Stimulated activated naive B cell treated with anti-CD40 and anti-IgM and Interleukin-4, amounts not matched to agents 10 μg/mL and 1 μg/mL and 100 μg/mL, for 72 hours (primary cell): Measurements from ENCODE around the gene COL10A1.

Experiments used
- ATAC-seq, 2 donors: fragments of 150-1000 bp; cut with Tn5 transposase; replicated peaks; 2 replicates each; pipeline ENCODE4 v1.10.0; 2021; ENCODE audit warnings: moderate library complexity in 1 of 2
- DNase-seq: peaks from one replicate; pipeline ENCODE4 v3.0.0; 2021
- H3K27ac Mint-ChIP-seq: one replicate; pipeline ENCODE4 v1.8.0; 2022; ENCODE audit warnings: mild to moderate bottlenecking, mixed read lengths
- H3K27me3 Mint-ChIP-seq, 2 donors: one replicate each; pipeline ENCODE4 v1.8.0; 2022; ENCODE audit warnings: mixed read lengths in 2 of 2
- H3K36me3 Mint-ChIP-seq, 2 donors: one replicate each; pipeline ENCODE4 v1.8.0; 2022; ENCODE audit warnings: mixed read lengths in 2 of 2, mild to moderate bottlenecking in 1 of 2
- H3K4me1 Mint-ChIP-seq, 2 donors: one replicate each; pipeline ENCODE4 v1.8.0; 2022; ENCODE audit warnings: mixed read lengths in 2 of 2, mild to moderate bottlenecking in 1 of 2
- H3K4me3 Mint-ChIP-seq, 2 donors: one replicate each; pipeline ENCODE4 v1.8.0; 2022; ENCODE audit warnings: mild to moderate bottlenecking in 2 of 2, mixed read lengths in 2 of 2, moderate library complexity in 1 of 2
- H3K9me3 Mint-ChIP-seq, 2 donors: one replicate each; pipeline ENCODE4 v1.8.0; 2022; ENCODE audit warnings: mixed read lengths in 2 of 2, mild to moderate bottlenecking in 1 of 2

Gene COL10A1

GRCh38 chr6:116084284-116084683, 41.6 kb downstream of the COL10A1 start:
- ATAC-seq (no peak), DNase-seq (no peak)
- Mint-ChIP-seq H3K9me3 (no peaks in the 10 kb centered on the region), H3K27ac (no peak overlapping the region), H3K4me1 (peaks cover 12 to 21% of the 10 kb centered on the region in 2 donors), H3K4me3 (no peak overlapping the region), H3K27me3 (peaks cover 11 to 22% of the 10 kb centered on the region in 2 donors), H3K36me3 (peaks cover 0 to 3% of the 10 kb centered on the region in 2 donors)

DNA sequence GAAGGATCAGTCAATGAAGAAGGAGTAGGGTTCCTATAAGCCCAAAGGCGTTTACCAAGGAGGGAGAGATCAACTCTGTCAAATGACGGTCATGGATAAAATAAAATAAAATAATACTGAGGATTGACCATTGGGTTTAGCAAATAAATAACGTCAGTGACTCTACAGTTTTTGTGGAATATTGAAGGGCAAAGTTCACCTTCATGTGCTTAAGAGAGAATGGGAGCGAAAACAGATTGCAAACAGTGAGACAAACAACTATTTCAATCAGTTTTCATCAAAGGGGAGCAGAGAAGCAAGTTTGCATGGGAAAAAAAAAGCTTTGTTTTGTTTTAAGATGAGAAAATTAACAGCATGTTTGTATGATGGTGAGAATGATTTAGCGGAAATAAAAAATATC, 42.9 kb downstream of the COL10A1 start:
- Mint-ChIP-seq H3K9me3 (no peaks in the 10 kb centered on the region), H3K4me3 (no peak overlapping the region), H3K4me1 (peaks cover 9 to 17% of the 10 kb centered on the region in 2 donors), H3K36me3 (no peaks in the 10 kb centered on the region), H3K27me3 (peaks cover 11 to 22% of the 10 kb centered on the region in 2 donors), H3K27ac (no peak overlapping the region)
- ATAC-seq (no peak), DNase-seq (no peak)

DNA sequence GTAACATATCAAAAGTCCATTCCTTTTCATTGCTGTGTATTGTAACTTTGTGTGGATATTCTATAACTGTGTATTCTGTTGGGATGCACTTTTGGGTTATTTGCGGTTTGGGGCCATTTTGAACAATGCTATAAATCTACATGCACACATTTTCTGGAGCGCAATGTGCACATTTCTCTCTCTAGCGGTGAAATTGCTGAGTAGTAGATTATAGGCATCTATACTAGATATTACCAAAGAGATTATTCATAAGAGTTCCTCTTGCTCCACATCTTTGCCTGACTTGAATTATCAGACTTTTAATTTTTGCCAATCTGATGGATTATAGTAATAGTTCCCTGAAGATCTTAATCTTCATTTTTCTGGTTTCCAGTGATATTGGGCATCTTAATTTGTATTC, 47.0 kb downstream of the COL10A1 start:
- Mint-ChIP-seq H3K4me1 (no peaks in the 10 kb centered on the region), H3K27me3 (peaks cover 22 to 23% of the 10 kb centered on the region in 2 donors), H3K9me3 (no peaks in the 10 kb centered on the region), H3K4me3 (no peak overlapping the region), H3K36me3 (no peaks in the 10 kb centered on the region), H3K27ac (no peak overlapping the region)
- DNase-seq (no peak), ATAC-seq (no peak)

DNA sequence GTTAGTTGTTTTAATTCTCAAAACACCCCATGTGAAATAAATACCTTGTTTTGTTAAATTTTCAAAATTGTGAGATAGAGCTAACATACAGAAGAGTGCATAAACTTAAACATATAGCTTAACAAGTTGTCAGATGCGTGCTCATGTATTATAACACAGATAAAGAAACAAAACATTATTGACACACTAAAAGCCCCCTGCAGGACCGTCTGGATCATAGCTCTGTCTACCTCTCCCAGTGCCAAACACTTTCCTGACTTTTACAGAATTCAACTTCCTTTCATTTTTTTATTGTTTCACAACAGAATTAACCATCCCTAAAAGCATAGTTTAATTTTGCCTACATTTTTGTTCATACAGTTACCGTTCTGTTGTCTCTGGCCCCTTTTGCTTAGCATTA, 47.4 kb downstream of the COL10A1 start:
- ATAC-seq: no peak
- no peak for DNase-seq
- no peak overlapping the region for H3K4me3 Mint-ChIP-seq
- H3K27me3 Mint-ChIP-seq: peaks cover 22 to 23% of the 10 kb centered on the region in 2 donors
- no peaks in the 10 kb centered on the region for H3K4me1 Mint-ChIP-seq
- no peaks in the 10 kb centered on the region for H3K9me3 Mint-ChIP-seq
- no peak overlapping the region for H3K27ac Mint-ChIP-seq
- H3K36me3 Mint-ChIP-seq: no peaks in the 10 kb centered on the region

DNA sequence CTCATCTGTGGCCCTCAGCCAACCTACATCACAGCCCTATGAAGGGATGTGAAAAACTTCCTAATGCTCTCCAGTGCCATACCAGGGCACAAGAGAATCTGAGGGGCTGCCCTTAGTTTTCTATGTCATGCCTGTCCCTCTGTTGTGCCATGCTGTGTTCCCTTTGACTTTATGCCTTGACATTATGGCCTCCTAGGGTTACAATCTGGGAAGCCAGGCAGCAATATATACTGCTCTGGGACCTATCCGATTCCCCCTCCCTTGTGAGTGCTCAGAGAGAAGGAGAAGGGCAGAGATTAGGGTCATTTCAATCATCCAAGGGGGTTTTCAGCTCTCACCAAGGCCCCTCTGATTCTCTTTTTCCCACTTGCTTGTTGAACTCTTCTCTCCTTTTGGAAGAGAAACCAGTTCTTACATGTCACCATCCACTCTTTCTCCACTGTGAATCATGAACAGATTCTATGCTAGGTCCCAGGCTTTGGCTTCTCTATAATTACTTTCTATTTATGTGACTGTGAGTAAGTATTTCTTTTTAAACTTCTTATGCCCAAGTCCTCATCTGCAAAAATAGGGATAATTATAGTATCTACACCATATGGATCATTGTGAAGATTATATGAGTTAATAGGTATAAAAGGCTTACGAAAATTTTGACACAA, 51.1 kb downstream of the COL10A1 start:
- Mint-ChIP-seq H3K27ac (peak overlapping the region; percentile 27), H3K4me1 (peaks cover 0 to 2% of the 10 kb centered on the region in 2 donors), H3K4me3 (no peak overlapping the region), H3K9me3 (no peaks in the 10 kb centered on the region), H3K36me3 (no peaks in the 10 kb centered on the region), H3K27me3 (peaks cover 0 to 12% of the 10 kb centered on the region in 2 donors)
- DNase-seq (no peak), ATAC-seq (no peak)

DNA sequence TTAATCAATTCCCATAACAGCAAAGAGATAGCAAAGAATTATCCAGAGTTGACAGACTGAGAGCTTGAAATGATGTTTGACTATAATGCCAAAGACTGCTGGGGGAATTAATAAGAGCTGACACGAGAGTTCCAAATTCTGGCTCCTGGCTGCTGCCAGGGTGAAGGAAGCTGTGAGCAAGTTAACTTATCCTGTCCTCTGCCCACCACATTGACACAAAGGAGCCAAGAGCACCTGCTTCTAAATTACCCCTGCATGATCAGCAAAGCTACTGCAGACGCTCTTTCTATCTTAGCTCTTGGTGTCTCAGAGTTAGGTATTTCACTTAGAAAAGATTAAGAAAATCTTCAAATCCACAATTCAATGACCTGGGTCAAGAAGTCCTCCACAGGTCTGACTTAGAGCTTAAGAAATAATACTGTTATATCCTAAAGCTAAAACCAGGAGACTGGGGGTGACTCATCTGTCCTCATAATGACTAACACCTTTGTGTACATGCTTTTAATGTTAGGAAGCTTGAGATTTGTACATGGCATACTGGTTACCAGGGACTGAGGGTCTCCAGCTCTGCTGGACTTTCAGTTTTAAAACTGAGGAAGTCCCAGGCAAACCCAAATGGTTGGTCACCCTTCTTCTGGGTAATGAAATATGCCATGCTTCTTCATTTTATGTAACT, 52.0 kb downstream of the COL10A1 start:
- Mint-ChIP-seq H3K4me1 (peaks cover 0 to 2% of the 10 kb centered on the region in 2 donors), H3K36me3 (no peaks in the 10 kb centered on the region), H3K9me3 (no peaks in the 10 kb centered on the region), H3K27me3 (peaks cover 0 to 12% of the 10 kb centered on the region in 2 donors), H3K27ac (no peak overlapping the region), H3K4me3 (no peak overlapping the region)
- no peak for DNase-seq
- ATAC-seq: no peak

DNA sequence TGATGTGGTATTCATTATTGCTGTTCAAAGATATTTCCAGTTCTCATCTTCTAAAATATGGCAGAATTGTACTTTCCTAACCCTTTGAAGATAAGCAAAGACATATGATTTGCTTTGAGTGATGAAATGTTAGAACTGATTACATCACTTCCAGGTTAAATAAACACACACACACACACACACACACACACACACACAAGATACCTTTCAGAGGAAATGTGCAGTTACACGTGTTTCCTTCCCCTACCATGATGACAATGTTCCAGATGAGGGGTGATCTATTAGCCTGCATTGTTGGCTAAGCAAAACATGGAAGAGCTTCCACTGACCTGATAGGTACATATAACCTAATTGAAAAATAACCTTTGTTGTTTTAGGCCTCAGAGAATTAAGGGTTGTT, 53.6 kb downstream of the COL10A1 start:
- no peak overlapping the region for H3K27ac Mint-ChIP-seq
- peaks cover 0 to 2% of the 10 kb centered on the region in 2 donors for H3K4me1 Mint-ChIP-seq
- peaks cover 0 to 13% of the 10 kb centered on the region in 2 donors for H3K27me3 Mint-ChIP-seq
- no peak overlapping the region for H3K4me3 Mint-ChIP-seq
- H3K36me3 Mint-ChIP-seq: no peaks in the 10 kb centered on the region
- no peaks in the 10 kb centered on the region for H3K9me3 Mint-ChIP-seq
- DNase-seq: no peak
- no peak for ATAC-seq

DNA sequence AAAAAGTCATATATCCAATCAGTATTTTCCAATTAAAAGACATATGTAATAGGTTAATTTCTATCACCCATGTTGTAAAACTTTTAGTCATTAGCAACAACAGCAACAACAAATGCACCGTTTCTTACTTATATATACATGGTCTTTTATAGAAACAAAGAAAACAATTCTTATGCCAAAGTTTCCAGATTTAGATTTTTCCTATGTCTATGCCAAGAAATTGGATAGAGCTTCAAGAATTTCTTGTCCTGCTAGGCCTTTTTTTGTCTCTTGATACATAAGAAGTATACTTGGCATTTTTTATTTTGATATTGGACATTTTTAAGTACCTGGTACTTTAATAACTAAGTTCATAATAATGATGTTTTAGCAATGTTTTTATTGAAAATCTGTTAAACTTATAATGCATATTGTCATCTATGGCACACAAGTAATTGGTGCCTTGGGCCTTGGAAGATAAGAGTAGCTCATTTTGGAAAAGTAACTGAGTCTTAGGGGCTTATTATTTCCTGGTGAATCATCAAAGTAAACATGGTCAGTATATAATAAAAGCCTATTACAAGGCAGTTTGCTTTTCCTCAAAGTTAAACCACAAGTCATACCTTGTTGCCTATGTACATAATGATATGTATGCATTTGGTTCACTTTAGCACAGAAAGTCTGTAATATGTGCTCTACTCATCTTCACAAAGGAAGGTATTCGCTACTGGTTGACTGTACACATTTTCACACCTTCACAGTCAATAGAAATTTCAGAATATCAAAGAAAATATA, 55.1 kb downstream of the COL10A1 start:
- Mint-ChIP-seq H3K27ac (no peak overlapping the region), H3K4me3 (no peak overlapping the region), H3K36me3 (no peaks in the 10 kb centered on the region)

GRCh38 chr6:116070101-116070500, 55.8 kb downstream of the COL10A1 start:
- no peak overlapping the region for H3K4me3 Mint-ChIP-seq
- no peak overlapping the region for H3K27ac Mint-ChIP-seq

More for the DNA sequence above, 55.1 kb downstream of the COL10A1 start:
- Mint-ChIP-seq H3K4me1 (peaks cover 0 to 2% of the 10 kb centered on the region in 2 donors), H3K27me3 (peaks cover 5 to 17% of the 10 kb centered on the region in 2 donors), H3K9me3 (no peaks in the 10 kb centered on the region)
- DNase-seq (no peak), ATAC-seq (no peak)

More at GRCh38 chr6:116070101-116070500, 55.8 kb downstream of the COL10A1 start:
- H3K27me3 Mint-ChIP-seq: peaks cover 5 to 13% of the 10 kb centered on the region in 2 donors
- no peak for DNase-seq
- H3K9me3 Mint-ChIP-seq: no peaks in the 10 kb centered on the region
- ATAC-seq: no peak
- no peaks in the 10 kb centered on the region for H3K36me3 Mint-ChIP-seq
- peaks cover 0 to 2% of the 10 kb centered on the region in 2 donors for H3K4me1 Mint-ChIP-seq
